Naive B cell (primary cell): ENCODE data around the gene EFCC1. TPM values are rescaled to one million over a fixed set of nuclear protein-coding genes. Genes with fewer than 3 reads are reported as not detected.
A peak's percentile ranks its signal among the peaks of the same experiment; 100 is the strongest.
"Not testable (repeated sequence)": the region's sequence is repeated elsewhere in the genome, so short reads cannot be mapped to it uniquely, and the experiment has no call there.

Experiments used
- ATAC-seq, 2 donors: fragments of 150-1000 bp; cut with Tn5 transposase; 2 replicates each; pipeline ENCODE4 v1.10.0; 2021; ENCODE audit warnings: low read depth in 2 of 2, mild to moderate bottlenecking in 2 of 2, moderate library complexity in 2 of 2
- DNase-seq: peaks from one replicate; pipeline ENCODE4 v3.0.0; 2022
- H3K27ac Mint-ChIP-seq, 6 donors: one replicate each; pipeline ENCODE4 v1.8.0; 2020 to 2022; ENCODE audit warnings: mild to moderate bottlenecking in 6 of 6, mixed read lengths in 6 of 6, moderate library complexity in 5 of 6, inconsistent platforms in 2 of 6
- H3K27me3 Mint-ChIP-seq, 3 donors: one replicate each; pipeline ENCODE4 v1.8.0; 2021 to 2022; ENCODE audit warnings: mixed read lengths in 3 of 3, mild to moderate bottlenecking in 1 of 3
- H3K36me3 Mint-ChIP-seq, 2 donors: one replicate each; pipeline ENCODE4 v1.8.0; 2020 to 2022; ENCODE audit warnings: mixed read lengths in 2 of 2, inconsistent platforms in 1 of 2, mild to moderate bottlenecking in 1 of 2
- H3K4me1 Mint-ChIP-seq, 3 donors: one replicate each; pipeline ENCODE4 v1.8.0; 2020 to 2022; ENCODE audit warnings: mixed read lengths in 3 of 3, inconsistent platforms in 1 of 3, mild to moderate bottlenecking in 1 of 3, moderate library complexity in 1 of 3
- H3K4me3 Mint-ChIP-seq, 8 donors: one replicate each; pipeline ENCODE4 v1.8.0; 2020 to 2022; ENCODE audit warnings: mild to moderate bottlenecking in 8 of 8, mixed read lengths in 8 of 8, moderate library complexity in 8 of 8, inconsistent platforms in 2 of 8
- H3K9me3 Mint-ChIP-seq, 7 donors: one replicate each; pipeline ENCODE4 v1.8.0; 2020 to 2022; ENCODE audit warnings: mixed read lengths in 7 of 7, mild to moderate bottlenecking in 5 of 7, inconsistent platforms in 2 of 7, moderate library complexity in 1 of 7
- polyA plus RNA-seq, 6 donors: library from polyadenylated mRNA; unstranded; fragments of 300-500 nt; fragmentation: Illumina TruSeq; gene quantifications; one replicate each; pipeline ENCODE4 v1.2.3, GENCODE V29; 2021; ENCODE audit warnings: low read depth in 6 of 6

EFCC1 gene
- polyA plus RNA-seq, 6 donors from 2014 or later = not detected

- Mint-ChIP-seq H3K9me3 (no peaks in the 10 kb centered on the region), H3K36me3 (no peaks in the 10 kb centered on the region), H3K4me1 (peaks cover 0 to 2% (median 0%) of the 10 kb centered on the region in 3 donors), H3K4me3 (no peak overlapping the region), H3K27ac (peak overlapping the region in 1 of 6 donors; percentile 31), H3K27me3 (peaks cover 0 to 12% (median 0%) of the 10 kb centered on the region in 3 donors)
- ATAC-seq (no peak), DNase-seq (no peak)
Measured at GRCh38 chr3:129077222-129077621, 76.1 kb downstream of the EFCC1 start.

DNA sequence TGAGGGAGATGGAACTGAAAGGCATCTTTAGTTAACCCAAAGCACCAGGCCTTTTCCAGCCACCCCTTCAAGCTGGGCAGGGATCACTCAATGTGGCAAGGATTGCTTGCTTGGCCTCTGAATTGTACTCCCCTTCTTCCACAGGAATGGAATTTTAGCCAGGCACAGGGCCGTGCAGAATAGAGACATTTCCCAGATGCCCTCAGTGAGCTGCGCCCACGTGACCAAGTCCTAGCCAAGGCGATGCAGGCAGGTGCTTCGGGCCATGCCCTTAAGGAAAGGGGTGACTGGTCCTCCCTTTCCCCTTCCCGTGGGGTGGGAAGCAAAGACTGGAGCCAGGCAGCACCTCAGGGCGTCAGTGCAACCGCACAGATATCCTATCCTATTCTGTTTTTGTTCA lies 77.4 kb downstream of the EFCC1 start:
- no peak overlapping the region for H3K4me3 Mint-ChIP-seq
- H3K4me1 Mint-ChIP-seq = peaks cover 0 to 2% (median 0%) of the 10 kb centered on the region in 3 donors
- no peak overlapping the region for H3K27ac Mint-ChIP-seq
- DNase-seq (no peak), ATAC-seq (no peak)
- no peaks in the 10 kb centered on the region for H3K9me3 Mint-ChIP-seq
- H3K36me3 Mint-ChIP-seq = no peaks in the 10 kb centered on the region
- H3K27me3 Mint-ChIP-seq = peaks cover 0 to 4% (median 0%) of the 10 kb centered on the region in 3 donors

DNA sequence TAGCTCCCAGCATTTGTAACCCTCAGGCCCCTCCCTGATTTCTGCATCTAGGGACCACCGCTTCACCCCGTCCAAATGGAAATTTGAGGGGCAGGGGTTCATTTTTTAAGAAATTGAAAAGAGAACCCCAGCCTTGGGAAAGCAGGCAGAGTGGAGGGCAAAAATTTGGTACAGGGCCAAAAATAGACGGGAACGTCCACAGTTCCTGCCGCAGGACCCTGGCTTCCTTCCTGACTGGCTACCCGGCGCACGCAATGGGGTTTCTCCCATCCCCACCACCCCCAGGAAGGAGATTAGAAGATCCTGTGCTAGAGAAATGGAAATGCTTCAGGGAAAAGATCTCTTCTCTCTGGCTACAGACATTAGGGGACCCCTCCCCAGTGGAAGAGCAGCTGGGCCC lies 80.4 kb downstream of the EFCC1 start:
- Mint-ChIP-seq H3K4me1 (peaks cover 0 to 2% (median 0%) of the 10 kb centered on the region in 3 donors), H3K27me3 (no peaks in the 10 kb centered on the region), H3K4me3 (no peak overlapping the region), H3K9me3 (no peaks in the 10 kb centered on the region), H3K27ac (no peak overlapping the region), H3K36me3 (no peaks in the 10 kb centered on the region)
- no peak for ATAC-seq
- no peak for DNase-seq

- DNase-seq (no peak), ATAC-seq (no peak)
- Mint-ChIP-seq H3K27me3 (no peaks in the 10 kb centered on the region), H3K27ac (peak overlapping the region in 2 of 6 donors; percentile 13 to 89), H3K4me1 (peaks cover 0 to 2% (median 0%) of the 10 kb centered on the region in 3 donors), H3K9me3 (no peaks in the 10 kb centered on the region), H3K4me3 (peak overlapping the region in 1 of 8 donors; percentile 63), H3K36me3 (no peaks in the 10 kb centered on the region)
Measured at GRCh38 chr3:129082026-129082425, 80.9 kb downstream of the EFCC1 start.

- DNase-seq (no peak), ATAC-seq (no peak)
- Mint-ChIP-seq H3K27me3 (no peaks in the 10 kb centered on the region), H3K36me3 (no peaks in the 10 kb centered on the region), H3K9me3 (no peaks in the 10 kb centered on the region), H3K4me1 (peaks cover 0 to 2% (median 0%) of the 10 kb centered on the region in 3 donors), H3K4me3 (no peak overlapping the region), H3K27ac (no peak overlapping the region)
Measured at GRCh38 chr3:129084501-129084900, 83.4 kb downstream of the EFCC1 start.

- DNase-seq (no peak), ATAC-seq (no peak)
- Mint-ChIP-seq H3K4me1 (peaks cover 0 to 2% (median 0%) of the 10 kb centered on the region in 3 donors), H3K4me3 (no peak overlapping the region), H3K27me3 (no peaks in the 10 kb centered on the region), H3K36me3 (no peaks in the 10 kb centered on the region), H3K9me3 (no peaks in the 10 kb centered on the region), H3K27ac (no peak overlapping the region)
Measured at GRCh38 chr3:129085165-129085715, 84.1 kb downstream of the EFCC1 start.

DNA sequence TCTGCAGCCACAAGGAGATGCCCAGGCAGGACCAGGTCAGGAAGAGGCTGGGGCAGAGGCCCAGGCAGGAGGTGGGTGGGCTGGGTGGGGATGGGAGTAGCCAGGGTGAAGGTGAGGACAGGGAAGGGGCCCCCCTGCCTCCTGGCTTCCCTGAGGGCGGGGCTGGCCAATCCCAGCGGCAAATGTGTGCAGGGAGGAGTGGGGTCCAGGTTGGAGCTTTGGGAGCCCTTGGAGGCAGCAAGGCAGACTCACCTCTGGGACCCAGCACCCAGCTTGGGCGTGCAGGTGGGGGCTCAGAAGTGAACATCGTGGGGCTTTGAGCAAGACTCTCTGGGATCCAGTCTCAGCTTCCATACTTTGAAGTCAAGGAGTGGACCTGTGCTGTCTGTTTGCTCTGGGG lies 84.7 kb downstream of the EFCC1 start:
- Mint-ChIP-seq H3K27me3 (no peaks in the 10 kb centered on the region), H3K36me3 (no peaks in the 10 kb centered on the region), H3K27ac (peak overlapping the region in 1 of 6 donors; percentile 57), H3K4me1 (peaks cover 0 to 2% (median 0%) of the 10 kb centered on the region in 3 donors), H3K9me3 (no peaks in the 10 kb centered on the region), H3K4me3 (no peak overlapping the region)
- ATAC-seq (no peak), DNase-seq (no peak)

- H3K4me1 Mint-ChIP-seq = no peaks in the 10 kb centered on the region
- DNase-seq = no peak
- no peaks in the 10 kb centered on the region for H3K9me3 Mint-ChIP-seq
- H3K27me3 Mint-ChIP-seq = no peaks in the 10 kb centered on the region
- no peak overlapping the region for H3K27ac Mint-ChIP-seq
- H3K36me3 Mint-ChIP-seq = no peaks in the 10 kb centered on the region
- ATAC-seq = no peak
- H3K4me3 Mint-ChIP-seq = no peak overlapping the region
Measured at GRCh38 chr3:129087138-129087702, 86.1 kb downstream of the EFCC1 start.

DNA sequence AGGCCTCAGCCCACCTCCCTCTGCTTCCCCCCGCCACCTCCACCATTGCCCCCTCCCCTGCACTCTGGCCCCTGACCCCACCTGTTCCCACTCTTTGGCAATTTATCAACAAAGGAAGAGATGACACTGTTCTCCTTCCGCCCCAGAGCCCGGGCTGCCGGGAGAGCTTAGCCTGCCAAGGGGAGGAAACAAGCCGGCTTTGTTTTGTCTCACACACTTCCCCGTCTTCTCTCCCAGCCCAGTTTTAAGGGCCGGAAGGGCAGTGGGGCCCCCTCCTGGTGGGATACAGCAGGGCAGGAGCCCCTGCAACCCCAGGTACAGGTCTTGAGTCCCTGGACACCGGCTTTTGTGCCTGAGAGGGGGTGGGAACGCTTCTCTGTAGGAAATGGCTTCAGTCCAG lies 86.8 kb downstream of the EFCC1 start:
- H3K4me3 Mint-ChIP-seq, H3K4me1 Mint-ChIP-seq, H3K9me3 Mint-ChIP-seq, H3K36me3 Mint-ChIP-seq, H3K27me3 Mint-ChIP-seq: not testable (repeated sequence)
- ATAC-seq (peak; percentile 72 to 85), DNase-seq (peak; percentile 17)
- peak overlapping the region in 1 of 6 donors; percentile 74 for H3K27ac Mint-ChIP-seq

GRCh38 chr3:129088312-129088711 lies 87.2 kb downstream of the EFCC1 start:
- not testable (repeated sequence) for ATAC-seq, H3K27ac Mint-ChIP-seq

More at GRCh38 chr3:129088312-129088711, 87.2 kb downstream of the EFCC1 start:
- not testable (repeated sequence) for H3K9me3 Mint-ChIP-seq, H3K36me3 Mint-ChIP-seq, H3K4me1 Mint-ChIP-seq, DNase-seq, H3K27me3 Mint-ChIP-seq, H3K4me3 Mint-ChIP-seq

Other genes starting within 250 kb of the EFCC1 start
- 10 to 100 TPM in 4 of 6 donors, 1 to 10 TPM in 2; 8.6 to 20.4 (median 17.0) TPM for gene ACAD9, start 121.7 kb upstream of the EFCC1 start, polyA plus RNA-seq
- not detected for gene CFAP92, start 7.2 kb upstream of the EFCC1 start, polyA plus RNA-seq
- 1 to 10 TPM in 5 of 6 donors, under 1 TPM in 1; 0.99 to 6.8 (median 4.1) TPM for gene GP9, start 59.5 kb downstream of the EFCC1 start, polyA plus RNA-seq
- 10 to 100 TPM in 2 of 6 donors, 1 to 10 TPM in 4; 4.0 to 10.7 (median 7.0) TPM for gene RAB43, start 120.5 kb downstream of the EFCC1 start, polyA plus RNA-seq
- 10 to 100 TPM; 74.5 to 95.8 (median 88.9) TPM for gene ISY1, start 159.8 kb downstream of the EFCC1 start, polyA plus RNA-seq
- 1,000 to 10,000 TPM in 3 of 6 donors, 100 to 1,000 TPM in 3; 838 to 1,460 (median 963) TPM for gene CNBP, start 182.6 kb downstream of the EFCC1 start, polyA plus RNA-seq
- gene COPG1, start 248.3 kb downstream of the EFCC1 start, polyA plus RNA-seq = 10 to 100 TPM; 48.6 to 95.6 (median 60.9) TPM